ENCODE results near the gene AGPAT2. TPM values are rescaled to one million over a fixed set of nuclear protein-coding genes. Genes with fewer than 3 reads are reported as not detected.

The AGPAT2 gene
- total RNA-seq, 4 donors from 2014 or later = 22.0 to 52.8 (median 39.3) TPM

- TF ChIP-seq EP300 (IDR thresholded peaks at IDR 0.05) (no peak), POLR2AphosphoS5 (IDR thresholded peaks at IDR 0.05) (no peak), CTCF (IDR thresholded peaks at IDR 0.05) (no peak), POLR2A (IDR thresholded peaks at IDR 0.05; ENCODE audit: low read depth) (no peak)
- no peak for DNase-seq (ENCODE audit: extremely low spot score)
- peaks cover 49 to 61% (median 56%) of the 10 kb centered on the region in 4 donors for H3K4me1 ChIP-seq
Measured at GRCh38 chr9:136690806-136691261, 3.6 kb upstream of the AGPAT2 start.

GRCh38 chr9:136690104-136690805 is 3.0 kb upstream of the AGPAT2 start:
- H3K36me3 ChIP-seq = no peaks in the 10 kb centered on the region
- intact Hi-C loops (cut with DNase I) = loop anchor here (10.0 kb wide), 1 partner anchor 205 kb away; the partner anchor contains the start of gene SEC16A
- TF ChIP-seq POLR2A (IDR thresholded peaks at IDR 0.05; ENCODE audit: low read depth) = no peak
- TF ChIP-seq CTCF (IDR thresholded peaks at IDR 0.05) = no peak
- no peak for TF ChIP-seq POLR2AphosphoS5 (IDR thresholded peaks at IDR 0.05)
- no peak for TF ChIP-seq EP300 (IDR thresholded peaks at IDR 0.05)
- no peaks in the 10 kb centered on the region for H3K9me3 ChIP-seq
- peaks cover 53 to 67% (median 62%) of the 10 kb centered on the region in 4 donors for H3K4me1 ChIP-seq
- H3K27ac ChIP-seq (replicated peaks in 1 of 4) = peak overlapping the region; percentile 68 to 89 (median 79)
- DNase-seq (ENCODE audit: extremely low spot score) = no peak
- WGBS = 71% methylated on average over 11 of the region's 25 CpGs
- H3K27me3 ChIP-seq = no peaks in the 10 kb centered on the region
- no peak overlapping the region for H3K4me3 ChIP-seq

More at GRCh38 chr9:136690806-136691261, 3.6 kb upstream of the AGPAT2 start:
- Histone ChIP-seq H3K27me3 (peaks cover 0 to 3% (median 0%) of the 10 kb centered on the region in 4 donors), H3K4me3 (no peak overlapping the region), H3K9me3 (no peaks in the 10 kb centered on the region), H3K36me3 (no peaks in the 10 kb centered on the region), H3K27ac (replicated peaks in 1 of 4) (peak overlapping the region; percentile 68 to 89 (median 79))
- intact Hi-C loops (cut with DNase I) = loop anchor here (10.0 kb wide), 1 partner anchor 206 kb away; the partner anchor contains the start of gene SEC16A
- no CpG with 5 or more reads among the region's 15 CpGs for WGBS

- DNase-seq (ENCODE audit: extremely low spot score) = no peak
- Histone ChIP-seq H3K4me3 (no peak overlapping the region), H3K27ac (replicated peaks in 1 of 4) (peak overlapping the region in 2 of 4 donors; percentile 78 to 89), H3K36me3 (peaks cover 0 to 3% (median 0%) of the 10 kb centered on the region in 4 donors), H3K9me3 (no peaks in the 10 kb centered on the region), H3K4me1 (peaks cover 57 to 76% (median 71%) of the 10 kb centered on the region in 4 donors), H3K27me3 (no peaks in the 10 kb centered on the region)
- no peak for TF ChIP-seq POLR2AphosphoS5 (IDR thresholded peaks at IDR 0.05)
- no peak for TF ChIP-seq CTCF (IDR thresholded peaks at IDR 0.05)
- no peak for TF ChIP-seq POLR2A (IDR thresholded peaks at IDR 0.05; ENCODE audit: low read depth)
- no peak for TF ChIP-seq EP300 (IDR thresholded peaks at IDR 0.05)
- intact Hi-C loops (cut with DNase I) = loop anchor here (5.0 kb wide), 1 partner anchor 38 kb away; no protein-coding TSS in a partner anchor
- WGBS = 79% methylated on average over 7 of the region's 7 CpGs
Measured at GRCh38 chr9:136689108-136689460, 1.8 kb upstream of the AGPAT2 start.

GRCh38 chr9:136688274-136689107 is 1.2 kb upstream of the AGPAT2 start:
- TF ChIP-seq EP300 (IDR thresholded peaks at IDR 0.05) (no peak), CTCF (IDR thresholded peaks at IDR 0.05) (no peak), POLR2A (IDR thresholded peaks at IDR 0.05; ENCODE audit: low read depth) (no peak), POLR2AphosphoS5 (IDR thresholded peaks at IDR 0.05) (no peak)
- H3K9me3 ChIP-seq = no peaks in the 10 kb centered on the region
- H3K36me3 ChIP-seq = peaks cover 0 to 3% (median 0%) of the 10 kb centered on the region in 4 donors
- WGBS = 68% methylated on average over 14 of the region's 21 CpGs
- peaks cover 55 to 76% (median 66%) of the 10 kb centered on the region in 4 donors for H3K4me1 ChIP-seq
- intact Hi-C loops (cut with DNase I) = loop anchor here (5.0 kb wide), 1 partner anchor 39 kb away; no protein-coding TSS in a partner anchor
- DNase-seq (ENCODE audit: extremely low spot score) = no peak
- H3K27me3 ChIP-seq = no peaks in the 10 kb centered on the region
- H3K27ac ChIP-seq (replicated peaks in 1 of 4) = peak overlapping the region; percentile 75 to 93 (median 84)
- no peak overlapping the region for H3K4me3 ChIP-seq
